Adrenal gland (tissue), 12 donors: ENCODE measurements around the gene MBTPS2. TPM values are rescaled to one million over a fixed set of nuclear protein-coding genes. Genes with fewer than 3 reads are reported as not detected.

Experiments used
- DNase-seq, 7 donors: peaks; one replicate each; pipeline ENCODE4 v3.0.0-alpha.2; 2019 to 2020
- H3K27ac ChIP-seq, 5 donors: fragments of 200-600 bp; sonication (generic) in 4 of 5; 1 replicate in 3 of 5; 2 replicates in 2 of 5; pipeline versions ENCODE4 v1.5.1 to v1.8.0; 2016 to 2020; ENCODE audit warnings: mild to moderate bottlenecking in 1 of 5
- H3K27me3 ChIP-seq: fragments of 200-600 bp; 2 replicates; pipeline ENCODE4 v1.8.0; 2021
- H3K36me3 ChIP-seq, 2 donors: fragments of 200-600 bp; replicated peaks in 1 of 2; 1 replicate in 1 of 2; 2 replicates in 1 of 2; pipeline versions ENCODE4 v1.5.1 to v1.8.0; 2018 to 2022
- H3K4me1 ChIP-seq, 2 donors: fragments of 200-600 bp; replicated peaks in 1 of 2; 1 replicate in 1 of 2; 2 replicates in 1 of 2; pipeline versions ENCODE4 v1.5.1 to v1.8.0; 2018 to 2021
- H3K4me3 ChIP-seq, 4 donors: fragments of 200-600 bp; sonication (generic) in 3 of 4; one replicate each; pipeline ENCODE4 v1.5.1; 2016 to 2018
- H3K9me3 ChIP-seq, 3 donors: fragments of 200-600 bp; sonication (generic) in 1 of 3; replicated peaks in 1 of 3; 1 replicate in 2 of 3; 2 replicates in 1 of 3; pipeline versions ENCODE4 v1.5.1 to v1.8.0; 2016 to 2021
- POLR2A ChIP-seq, 2 donors: fragments of 450-650 bp; IDR thresholded peaks; one replicate each; pipeline ENCODE4 v1.6.1; 2017; ENCODE audit warnings: antibody characterized with exemption in 2 of 2, mild to moderate bottlenecking in 2 of 2, moderate library complexity in 1 of 2
- WGBS, 4 donors: extraction: QIAGEN DNeasy Blood & Tissue Kit in 2 of 4; methylation state at CpG; one replicate each; pipeline versions ENCODE4 v1.1.5 to v1.1.7; 2013 to 2017; 5-methylcytosine and 5-hydroxymethylcytosine counted together
- intact Hi-C, 2 donors: fragments of 100-400 bp; cut with DNase I; formaldehyde crosslinking; loops; one replicate each; pipeline versions ENCODE4 v1.14.1 to v1.15.0; 2022 to 2023
- polyA plus RNA-seq, 3 donors: library from polyadenylated mRNA; stranded (reverse); fragments of 200-250 nt in 2 of 3; fragments of 350-450 nt in 1 of 3; fragmentation: Illumina TruSeq in 1 of 3; extraction: RNeasy Lipid Tissue Mini Kit (QIAGEN cat#74804) in 1 of 3; gene quantifications; one replicate each; pipeline ENCODE4 v1.2.3, GENCODE V29; 2013 to 2014
- total RNA-seq, 9 donors: library from RNA; depleted of rRNA in 4 of 9; stranded (reverse); fragments of >200 nt in 4 of 9; fragments of 120-200 nt in 1 of 9; fragmentation: NEBNext Ultra II Directional in 1 of 9; extraction: Animal tissue kit (Norgen Biotek cat#: 25700) in 1 of 9; gene quantifications; one replicate each; pipeline versions ENCODE4 v1.1.0 to v1.2.4, GENCODE V29; 2013 to 2023
- TF ChIP-seq, protein P1 (sequence below), 6 experiments: fragments of 450-650 bp in 4 of 6; fragments of 200-600 bp in 2 of 6; sonication (generic) in 1 of 6; IDR thresholded peaks; 1 replicate in 5 of 6; 2 replicates in 1 of 6; pipeline versions ENCODE4 v1.5.1 to v1.8.0; 2016 to 2021; ENCODE audit warnings: antibody characterized with exemption in 6 of 6, mild to moderate bottlenecking in 2 of 6, moderate library complexity in 1 of 6
- donor health status: healthy with polysubstance abuse.
- donor health status: Bipolar disorder and iron deficiency.
- donor health status: DM: yes; HTN: yes; CAD: no.
- donor health status: DM: no; HTN: no; CAD: no.
- donor health status: DM: no; HTN: no; CAD: no.
- donor health status: DM: yes; HTN: yes; CAD: no.

MBTPS2 gene
- total and polyA plus RNA-seq, 12 donors: 2.1 to 25.2 (median 16.9) TPM

- H3K4me3 ChIP-seq: no peak overlapping the region
- DNase-seq: no peak
- intact Hi-C loops: no loop called here
- H3K9me3 ChIP-seq: no peaks in the 10 kb centered on the region
- H3K4me1 ChIP-seq: no peaks in the 10 kb centered on the region
- WGBS, 4 donors: 0 to 6% (median 4%) methylated on average over 1 of the region's 1 CpG; no CpG with 5 or more reads in 1 of the 4 donors
- no peaks in the 10 kb centered on the region for H3K36me3 ChIP-seq
- H3K27me3 ChIP-seq: peaks cover 8% of the 10 kb centered on the region
- TF ChIP-seq, protein P1, sequence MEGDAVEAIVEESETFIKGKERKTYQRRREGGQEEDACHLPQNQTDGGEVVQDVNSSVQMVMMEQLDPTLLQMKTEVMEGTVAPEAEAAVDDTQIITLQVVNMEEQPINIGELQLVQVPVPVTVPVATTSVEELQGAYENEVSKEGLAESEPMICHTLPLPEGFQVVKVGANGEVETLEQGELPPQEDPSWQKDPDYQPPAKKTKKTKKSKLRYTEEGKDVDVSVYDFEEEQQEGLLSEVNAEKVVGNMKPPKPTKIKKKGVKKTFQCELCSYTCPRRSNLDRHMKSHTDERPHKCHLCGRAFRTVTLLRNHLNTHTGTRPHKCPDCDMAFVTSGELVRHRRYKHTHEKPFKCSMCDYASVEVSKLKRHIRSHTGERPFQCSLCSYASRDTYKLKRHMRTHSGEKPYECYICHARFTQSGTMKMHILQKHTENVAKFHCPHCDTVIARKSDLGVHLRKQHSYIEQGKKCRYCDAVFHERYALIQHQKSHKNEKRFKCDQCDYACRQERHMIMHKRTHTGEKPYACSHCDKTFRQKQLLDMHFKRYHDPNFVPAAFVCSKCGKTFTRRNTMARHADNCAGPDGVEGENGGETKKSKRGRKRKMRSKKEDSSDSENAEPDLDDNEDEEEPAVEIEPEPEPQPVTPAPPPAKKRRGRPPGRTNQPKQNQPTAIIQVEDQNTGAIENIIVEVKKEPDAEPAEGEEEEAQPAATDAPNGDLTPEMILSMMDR (IDR thresholded peaks at IDR 0.05): no peak
- TF ChIP-seq POLR2A (IDR thresholded peaks at IDR 0.05): no peak
- no peak overlapping the region for H3K27ac ChIP-seq
Measured at GRCh38 chrX:21800344-21800770, 39.1 kb upstream of the MBTPS2 start.

DNA sequence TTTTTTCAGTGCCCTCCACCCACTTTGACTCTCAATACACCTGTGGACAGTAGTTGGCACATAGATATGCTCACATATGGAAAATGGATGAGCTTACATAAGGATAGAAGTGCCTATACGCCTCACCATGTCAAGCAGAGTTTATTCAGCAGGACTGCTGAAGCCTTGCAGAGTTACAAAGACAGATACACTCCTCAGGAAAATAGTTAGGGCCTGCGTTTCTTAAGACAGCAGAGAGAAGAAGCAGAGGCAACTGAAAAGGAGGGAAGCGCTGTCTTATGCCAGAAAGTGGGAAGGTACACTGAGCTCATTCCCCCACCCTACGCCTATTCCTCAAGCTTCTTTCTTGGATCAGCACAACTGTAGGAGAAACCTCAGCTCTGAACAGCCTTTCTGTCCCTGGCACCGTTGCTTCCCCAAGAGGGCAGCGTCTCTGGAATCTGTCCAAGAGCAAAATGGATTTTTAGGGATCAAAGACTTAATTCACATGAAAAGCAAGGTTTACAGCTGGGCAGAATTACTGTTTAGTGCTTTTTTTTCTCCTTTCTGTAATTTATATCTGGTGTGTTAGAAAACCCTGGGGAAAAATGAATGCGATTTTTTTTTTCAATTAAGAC is 37.3 kb upstream of the MBTPS2 start:
- Histone ChIP-seq H3K4me3 (no peak overlapping the region), H3K4me1 (no peaks in the 10 kb centered on the region), H3K9me3 (no peaks in the 10 kb centered on the region), H3K27me3 (peaks cover 8% of the 10 kb centered on the region), H3K36me3 (no peaks in the 10 kb centered on the region), H3K27ac (no peak overlapping the region)
- intact Hi-C loops: no loop called here
- no peak for TF ChIP-seq POLR2A (IDR thresholded peaks at IDR 0.05)
- TF ChIP-seq, protein P1 (IDR thresholded peaks at IDR 0.05): no peak
- WGBS, 4 donors: 59 to 69% (median 64%) methylated on average over 6 to 7 of the region's 7 CpGs
- DNase-seq: no peak

DNA sequence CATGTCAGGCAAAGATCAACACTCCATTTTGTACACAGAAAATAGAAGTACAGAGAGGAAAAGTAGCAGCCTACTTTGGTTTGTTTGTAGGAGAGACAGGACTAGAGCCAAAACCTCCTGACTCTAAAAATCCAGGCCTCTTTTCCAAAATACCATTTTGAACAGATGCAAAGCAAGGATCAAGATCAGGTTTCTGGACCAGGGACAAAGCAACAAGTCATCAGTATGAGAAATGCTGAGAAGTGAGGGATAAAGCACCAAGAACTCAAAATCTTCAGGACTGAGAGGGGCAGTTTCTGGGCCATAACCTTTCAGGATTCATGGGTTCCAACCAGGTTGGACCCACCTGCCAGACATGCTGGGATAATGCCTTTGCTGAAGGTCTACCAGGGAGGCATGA is 36.6 kb upstream of the MBTPS2 start:
- no peak for TF ChIP-seq POLR2A (IDR thresholded peaks at IDR 0.05)
- TF ChIP-seq, protein P1 (IDR thresholded peaks at IDR 0.05): no peak

DNA sequence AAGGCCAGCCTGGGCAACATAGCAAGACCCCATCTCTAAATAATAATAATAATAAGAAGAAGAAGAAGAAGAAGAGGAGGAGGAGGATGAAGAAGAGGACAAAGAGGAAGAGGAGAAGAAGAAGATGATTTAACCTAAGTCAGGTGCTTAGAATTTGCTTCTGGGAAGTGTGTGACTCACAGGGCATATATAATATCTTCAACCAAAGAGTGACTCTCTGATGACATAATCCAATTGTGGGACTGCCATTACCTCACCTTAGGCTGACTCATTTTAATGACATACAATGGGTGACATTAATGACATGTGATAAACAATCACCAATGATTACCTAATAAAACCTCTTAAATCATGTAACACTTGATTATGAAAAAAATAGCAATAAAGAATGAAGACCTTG is 32.7 kb upstream of the MBTPS2 start:
- Histone ChIP-seq H3K4me1 (no peaks in the 10 kb centered on the region), H3K27ac (no peak overlapping the region), H3K4me3 (no peak overlapping the region), H3K36me3 (no peaks in the 10 kb centered on the region), H3K27me3 (peaks cover 8% of the 10 kb centered on the region), H3K9me3 (no peaks in the 10 kb centered on the region)
- TF ChIP-seq POLR2A (IDR thresholded peaks at IDR 0.05): no peak
- TF ChIP-seq, protein P1 (IDR thresholded peaks at IDR 0.05): no peak
- no peak for DNase-seq
- intact Hi-C loops: no loop called here

More for the DNA sequence above, 36.6 kb upstream of the MBTPS2 start:
- DNase-seq: no peak
- H3K36me3 ChIP-seq: no peaks in the 10 kb centered on the region
- no peaks in the 10 kb centered on the region for H3K4me1 ChIP-seq
- no peak overlapping the region for H3K27ac ChIP-seq
- H3K9me3 ChIP-seq: no peaks in the 10 kb centered on the region
- H3K27me3 ChIP-seq: peaks cover 8% of the 10 kb centered on the region
- intact Hi-C loops: no loop called here
- no peak overlapping the region for H3K4me3 ChIP-seq
